ENCODE data around the gene MUC5AC.

DNA sequence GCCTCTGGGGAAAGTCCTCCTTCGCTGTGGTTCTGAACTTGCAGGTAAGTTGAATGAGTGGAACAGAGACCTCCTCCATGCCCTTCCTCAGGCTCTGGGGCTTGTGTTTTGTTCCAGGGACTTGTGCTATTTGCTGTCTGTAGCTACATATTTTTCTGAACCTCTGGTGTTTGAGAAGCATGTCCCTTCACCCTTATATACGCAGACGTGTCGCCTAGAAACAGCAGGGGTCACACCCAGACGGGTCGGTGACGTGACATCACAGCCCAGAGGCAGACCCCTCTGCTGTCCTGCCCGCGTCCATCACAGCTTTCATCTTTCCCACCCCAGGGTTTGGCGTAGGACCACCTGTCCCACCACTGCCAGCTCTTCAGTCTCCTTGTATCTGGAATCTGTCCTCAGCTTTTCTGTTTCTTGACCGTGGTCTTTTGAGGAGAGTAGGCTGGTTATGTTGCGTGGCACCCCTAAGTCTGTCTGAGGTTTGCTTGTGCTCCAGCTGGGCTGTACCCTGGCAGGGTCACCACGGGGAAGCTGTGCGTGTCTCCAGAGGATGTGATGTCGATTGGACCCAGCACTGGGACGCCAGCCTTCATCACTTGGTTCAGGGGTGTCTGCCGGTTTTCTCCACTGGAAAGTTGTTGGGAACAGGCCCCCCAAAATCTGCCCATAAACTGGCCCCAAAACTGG is 51.8 kb downstream of the MUC5AC start:
- TF ChIP-seq RAD21 (IDR thresholded peaks at IDR 0.05; ENCODE audit: low read depth), result no peak
- TF ChIP-seq POLR2A (IDR thresholded peaks at IDR 0.05; ENCODE audit: borderline replicate concordance, extremely low read depth, insufficient read depth, insufficient read length), result no peak
- TF ChIP-seq, protein P1, sequence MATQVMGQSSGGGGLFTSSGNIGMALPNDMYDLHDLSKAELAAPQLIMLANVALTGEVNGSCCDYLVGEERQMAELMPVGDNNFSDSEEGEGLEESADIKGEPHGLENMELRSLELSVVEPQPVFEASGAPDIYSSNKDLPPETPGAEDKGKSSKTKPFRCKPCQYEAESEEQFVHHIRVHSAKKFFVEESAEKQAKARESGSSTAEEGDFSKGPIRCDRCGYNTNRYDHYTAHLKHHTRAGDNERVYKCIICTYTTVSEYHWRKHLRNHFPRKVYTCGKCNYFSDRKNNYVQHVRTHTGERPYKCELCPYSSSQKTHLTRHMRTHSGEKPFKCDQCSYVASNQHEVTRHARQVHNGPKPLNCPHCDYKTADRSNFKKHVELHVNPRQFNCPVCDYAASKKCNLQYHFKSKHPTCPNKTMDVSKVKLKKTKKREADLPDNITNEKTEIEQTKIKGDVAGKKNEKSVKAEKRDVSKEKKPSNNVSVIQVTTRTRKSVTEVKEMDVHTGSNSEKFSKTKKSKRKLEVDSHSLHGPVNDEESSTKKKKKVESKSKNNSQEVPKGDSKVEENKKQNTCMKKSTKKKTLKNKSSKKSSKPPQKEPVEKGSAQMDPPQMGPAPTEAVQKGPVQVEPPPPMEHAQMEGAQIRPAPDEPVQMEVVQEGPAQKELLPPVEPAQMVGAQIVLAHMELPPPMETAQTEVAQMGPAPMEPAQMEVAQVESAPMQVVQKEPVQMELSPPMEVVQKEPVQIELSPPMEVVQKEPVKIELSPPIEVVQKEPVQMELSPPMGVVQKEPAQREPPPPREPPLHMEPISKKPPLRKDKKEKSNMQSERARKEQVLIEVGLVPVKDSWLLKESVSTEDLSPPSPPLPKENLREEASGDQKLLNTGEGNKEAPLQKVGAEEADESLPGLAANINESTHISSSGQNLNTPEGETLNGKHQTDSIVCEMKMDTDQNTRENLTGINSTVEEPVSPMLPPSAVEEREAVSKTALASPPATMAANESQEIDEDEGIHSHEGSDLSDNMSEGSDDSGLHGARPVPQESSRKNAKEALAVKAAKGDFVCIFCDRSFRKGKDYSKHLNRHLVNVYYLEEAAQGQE (IDR thresholded peaks at IDR 0.05; ENCODE audit: low read depth), result no peak
- TF ChIP-seq, protein P2, sequence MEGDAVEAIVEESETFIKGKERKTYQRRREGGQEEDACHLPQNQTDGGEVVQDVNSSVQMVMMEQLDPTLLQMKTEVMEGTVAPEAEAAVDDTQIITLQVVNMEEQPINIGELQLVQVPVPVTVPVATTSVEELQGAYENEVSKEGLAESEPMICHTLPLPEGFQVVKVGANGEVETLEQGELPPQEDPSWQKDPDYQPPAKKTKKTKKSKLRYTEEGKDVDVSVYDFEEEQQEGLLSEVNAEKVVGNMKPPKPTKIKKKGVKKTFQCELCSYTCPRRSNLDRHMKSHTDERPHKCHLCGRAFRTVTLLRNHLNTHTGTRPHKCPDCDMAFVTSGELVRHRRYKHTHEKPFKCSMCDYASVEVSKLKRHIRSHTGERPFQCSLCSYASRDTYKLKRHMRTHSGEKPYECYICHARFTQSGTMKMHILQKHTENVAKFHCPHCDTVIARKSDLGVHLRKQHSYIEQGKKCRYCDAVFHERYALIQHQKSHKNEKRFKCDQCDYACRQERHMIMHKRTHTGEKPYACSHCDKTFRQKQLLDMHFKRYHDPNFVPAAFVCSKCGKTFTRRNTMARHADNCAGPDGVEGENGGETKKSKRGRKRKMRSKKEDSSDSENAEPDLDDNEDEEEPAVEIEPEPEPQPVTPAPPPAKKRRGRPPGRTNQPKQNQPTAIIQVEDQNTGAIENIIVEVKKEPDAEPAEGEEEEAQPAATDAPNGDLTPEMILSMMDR (IDR thresholded peaks at IDR 0.05 in 2 of 3, conservative IDR thresholded peaks at IDR 0.05 in 1 of 3; ENCODE audit: borderline replicate concordance in 1 of 3, insufficient read depth in 1 of 3, low read depth in 2 of 3, low read length in 2 of 3), result no peak
- TF ChIP-seq POLR2AphosphoS5 (IDR thresholded peaks at IDR 0.05; ENCODE audit: low read depth, low read length), result no peak
